ENCODE results near the gene RBP7.

The RBP7 gene

GRCh38 chr1:10048601-10049000 lies 51.6 kb downstream of the RBP7 start:
- DNase-seq (ENCODE audit: low read depth), result no peak
- H3K4me3 ChIP-seq (ENCODE audit: low read length), result no peak overlapping the region
- no peak for TF ChIP-seq CTCF (IDR thresholded peaks at IDR 0.05; ENCODE audit: insufficient read depth, low read depth, low read length, missing control alignments)

- no peak for TF ChIP-seq CTCF (IDR thresholded peaks at IDR 0.05; ENCODE audit: insufficient read depth, low read depth, low read length, missing control alignments)
- DNase-seq (ENCODE audit: low read depth), result no peak
- no peak overlapping the region for H3K4me3 ChIP-seq (ENCODE audit: low read length)
Measured at GRCh38 chr1:10050611-10051010, 53.6 kb downstream of the RBP7 start.

GRCh38 chr1:10051656-10052055 lies 54.6 kb downstream of the RBP7 start:
- no peak for TF ChIP-seq CTCF (IDR thresholded peaks at IDR 0.05; ENCODE audit: insufficient read depth, low read depth, low read length, missing control alignments)
- DNase-seq (ENCODE audit: low read depth), result no peak
- H3K4me3 ChIP-seq (ENCODE audit: low read length), result no peak overlapping the region

GRCh38 chr1:10052347-10052746 lies 55.3 kb downstream of the RBP7 start:
- H3K4me3 ChIP-seq (ENCODE audit: low read length), result no peak overlapping the region

GRCh38 chr1:10054465-10054864 lies 57.4 kb downstream of the RBP7 start:
- no peak overlapping the region for H3K4me3 ChIP-seq (ENCODE audit: low read length)
- DNase-seq (ENCODE audit: low read depth), result no peak
- TF ChIP-seq CTCF (IDR thresholded peaks at IDR 0.05; ENCODE audit: insufficient read depth, low read depth, low read length, missing control alignments), result no peak

More at GRCh38 chr1:10052347-10052746, 55.3 kb downstream of the RBP7 start:
- no peak for DNase-seq (ENCODE audit: low read depth)
- TF ChIP-seq CTCF (IDR thresholded peaks at IDR 0.05; ENCODE audit: insufficient read depth, low read depth, low read length, missing control alignments), result no peak

GRCh38 chr1:10056599-10056987 lies 59.6 kb downstream of the RBP7 start:
- H3K4me3 ChIP-seq (ENCODE audit: low read length), result no peak overlapping the region
- DNase-seq (ENCODE audit: low read depth), result no peak
- no peak for TF ChIP-seq CTCF (IDR thresholded peaks at IDR 0.05; ENCODE audit: insufficient read depth, low read depth, low read length, missing control alignments)

- no peak for TF ChIP-seq CTCF (IDR thresholded peaks at IDR 0.05; ENCODE audit: insufficient read depth, low read depth, low read length, missing control alignments)
- peak; percentile 69 for DNase-seq (ENCODE audit: low read depth)
Measured at GRCh38 chr1:10057343-10057742, 60.3 kb downstream of the RBP7 start.

More at GRCh38 chr1:10057343-10057742, 60.3 kb downstream of the RBP7 start:
- no peak overlapping the region for H3K4me3 ChIP-seq (ENCODE audit: low read length)

Measured in epithelial cell of esophagus (primary cell).